ES-I3 (cell line): ENCODE data around the gene SCN4A.

Experiments
- H3K36me3 ChIP-seq: 2 replicates; pipeline ENCODE4 v1.6.1; 2013; ENCODE audit warnings: mild to moderate bottlenecking, low read length, control low read depth, moderate library complexity; ENCODE audit not compliant: insufficient read depth
- H3K4me1 ChIP-seq: 2 replicates; pipeline ENCODE4 v1.6.1; 2013; ENCODE audit warnings: mild to moderate bottlenecking, control low read depth, low read length; ENCODE audit not compliant: insufficient read depth
- H3K9ac ChIP-seq: 2 replicates; pipeline ENCODE4 v1.6.1; 2013; ENCODE audit warnings: low read depth, mild to moderate bottlenecking, low read length, moderate library complexity
- H3K9me3 ChIP-seq: 2 replicates; pipeline ENCODE4 v1.6.1; 2013; ENCODE audit warnings: mild to moderate bottlenecking, low read length, moderate library complexity; ENCODE audit not compliant: control insufficient read depth, insufficient read depth

SCN4A gene

DNA sequence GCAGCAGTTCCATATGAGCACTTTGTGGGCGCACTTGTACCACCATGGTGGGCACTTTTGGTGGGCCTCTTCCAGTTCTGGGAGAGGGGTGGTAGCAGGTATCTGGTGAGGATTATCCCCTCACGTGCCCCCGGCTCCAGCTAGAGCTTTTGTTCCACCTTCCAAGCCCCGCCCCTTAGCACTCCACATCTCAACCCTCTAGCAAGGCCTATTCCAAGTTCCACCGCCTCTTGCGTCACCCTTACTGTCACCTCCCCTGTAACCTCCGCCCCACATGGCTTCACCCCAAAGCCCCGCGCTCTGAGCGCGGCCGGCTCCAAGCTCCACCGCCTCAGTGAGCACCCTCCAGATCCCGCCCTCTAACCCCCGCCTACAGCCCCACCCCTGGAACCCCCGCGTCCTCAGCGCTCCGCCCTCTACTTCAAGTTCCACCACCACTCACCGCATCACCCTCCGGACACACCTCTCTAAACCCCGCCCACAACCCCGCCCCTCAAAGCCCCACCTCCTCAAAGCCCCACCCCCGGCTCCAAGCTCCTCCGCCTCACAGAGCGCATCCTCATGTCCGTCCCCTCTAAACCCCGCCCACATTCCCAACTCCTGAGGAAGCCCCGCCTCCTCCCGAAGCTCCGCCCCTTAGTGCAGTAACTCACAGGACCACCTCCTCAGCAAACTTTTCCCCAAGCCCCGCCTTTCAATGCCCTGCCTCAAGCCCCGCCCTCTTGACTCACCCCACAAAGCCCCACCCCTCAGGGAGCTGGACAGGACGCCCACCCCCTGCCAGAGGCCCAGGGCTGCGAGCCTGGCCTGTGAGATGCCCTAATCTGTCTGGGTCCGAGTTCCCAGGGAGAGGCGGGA, 11.1 kb downstream of the SCN4A start:
- no peaks in the 10 kb centered on the region for H3K9me3 ChIP-seq
- no peaks in the 10 kb centered on the region for H3K36me3 ChIP-seq
- peak overlapping the region; percentile 67 for H3K9ac ChIP-seq
- H3K4me1 ChIP-seq, result peaks cover 8% of the 10 kb centered on the region

DNA sequence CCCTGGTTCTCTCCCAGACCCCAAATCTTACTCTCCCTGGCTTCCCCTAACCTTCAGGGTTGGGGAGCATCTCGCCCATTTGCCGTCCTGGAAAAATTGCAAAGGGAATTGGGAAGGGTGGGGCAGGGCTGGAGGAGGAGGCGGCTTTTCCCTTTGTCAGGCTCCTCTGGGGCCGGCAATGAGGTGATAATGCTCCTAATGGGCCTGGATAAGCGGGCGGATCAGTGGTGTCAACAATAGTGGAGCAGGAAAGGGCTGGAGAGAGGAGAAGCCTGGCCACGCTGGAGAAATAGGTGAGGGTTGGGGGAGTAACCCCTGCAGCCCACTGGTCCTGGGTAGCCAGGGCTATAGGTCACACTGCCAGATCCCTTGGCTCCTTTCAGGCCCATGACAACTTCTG, 12.3 kb downstream of the SCN4A start:
- Histone ChIP-seq H3K4me1 (peaks cover 8% of the 10 kb centered on the region), H3K9me3 (no peaks in the 10 kb centered on the region), H3K36me3 (no peaks in the 10 kb centered on the region), H3K9ac (peak overlapping the region; percentile 33; the same call in 1 of the 2 replicates)

DNA sequence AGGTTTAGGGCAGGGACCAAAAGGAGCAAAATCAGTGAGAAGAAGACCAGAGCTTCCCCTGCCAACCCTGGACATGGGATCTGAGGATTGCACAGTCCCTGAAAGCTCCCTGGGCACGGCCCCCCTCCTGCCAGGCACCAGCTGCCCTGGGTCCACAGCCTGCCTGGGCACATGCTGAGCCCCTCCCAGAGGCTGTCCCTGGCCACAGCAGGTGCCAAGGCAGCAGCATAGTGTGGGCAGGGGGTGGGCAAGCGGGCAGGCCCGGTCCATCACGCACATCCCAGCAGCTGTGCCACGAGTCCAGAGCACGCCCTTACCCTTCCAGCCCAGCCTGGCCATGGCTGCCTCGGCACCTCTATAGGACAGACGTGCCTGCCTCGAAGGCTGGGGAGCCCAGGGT, 12.7 kb downstream of the SCN4A start:
- Histone ChIP-seq H3K36me3 (no peaks in the 10 kb centered on the region), H3K4me1 (peaks cover 8% of the 10 kb centered on the region), H3K9ac (no peak overlapping the region; the same call in 1 of the 2 replicates), H3K9me3 (no peaks in the 10 kb centered on the region)

DNA sequence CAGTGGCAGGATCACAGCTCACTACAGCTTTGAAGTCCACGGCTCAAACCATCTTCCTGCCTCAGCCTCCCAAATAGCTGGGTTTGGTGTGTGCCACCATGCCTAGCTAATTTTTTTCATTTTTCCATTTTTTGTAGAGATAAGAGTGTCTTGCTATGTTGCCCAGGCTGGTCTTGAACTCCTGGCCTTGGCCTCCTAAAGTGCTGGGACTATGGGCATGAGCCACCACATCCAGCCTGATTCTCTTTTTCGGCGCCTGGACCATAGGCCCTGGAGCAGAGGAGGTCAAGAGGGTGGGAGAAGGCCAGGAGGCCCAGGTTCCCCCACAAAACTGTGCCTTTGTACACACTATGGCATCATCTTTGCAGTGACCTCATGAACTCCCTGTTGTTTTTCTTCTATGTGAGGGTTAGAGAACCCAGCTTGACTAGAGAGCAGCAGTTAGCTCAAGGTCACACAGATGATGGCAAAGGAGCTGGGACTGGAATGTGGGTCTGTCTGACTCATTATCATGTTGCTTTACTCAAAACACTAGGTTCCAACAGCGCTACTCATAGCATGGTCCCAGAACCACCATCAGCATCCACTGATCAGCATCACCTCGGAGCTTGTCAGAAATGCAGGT, 16.3 kb downstream of the SCN4A start:
- Histone ChIP-seq H3K4me1 (peaks cover 13% of the 10 kb centered on the region; the same call in 1 of the 2 replicates), H3K9me3 (no peaks in the 10 kb centered on the region), H3K9ac (no peak overlapping the region), H3K36me3 (no peaks in the 10 kb centered on the region)

DNA sequence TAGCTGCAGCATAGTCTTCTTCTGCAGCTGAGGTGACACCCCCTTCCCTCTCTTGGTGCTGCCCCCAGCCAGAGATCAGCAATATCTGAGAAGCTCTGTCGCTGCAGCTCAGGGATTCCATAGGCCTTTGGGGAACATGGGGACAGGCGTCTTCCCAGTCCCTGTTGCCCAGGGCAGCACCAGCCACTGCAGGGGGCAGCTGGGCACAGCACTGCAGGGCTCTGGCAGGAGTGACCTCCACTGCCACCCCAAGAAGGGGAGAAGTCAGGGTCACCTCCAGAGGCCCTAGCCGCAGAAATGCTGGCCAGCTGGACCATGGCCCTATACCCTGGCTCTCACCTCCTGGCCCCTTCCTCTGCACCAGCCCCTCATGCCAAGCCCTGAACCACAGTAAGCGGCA, 16.9 kb downstream of the SCN4A start:
- Histone ChIP-seq H3K36me3 (no peaks in the 10 kb centered on the region), H3K9ac (no peak overlapping the region), H3K4me1 (peaks cover 14% of the 10 kb centered on the region; the same call in 1 of the 2 replicates), H3K9me3 (no peaks in the 10 kb centered on the region)

DNA sequence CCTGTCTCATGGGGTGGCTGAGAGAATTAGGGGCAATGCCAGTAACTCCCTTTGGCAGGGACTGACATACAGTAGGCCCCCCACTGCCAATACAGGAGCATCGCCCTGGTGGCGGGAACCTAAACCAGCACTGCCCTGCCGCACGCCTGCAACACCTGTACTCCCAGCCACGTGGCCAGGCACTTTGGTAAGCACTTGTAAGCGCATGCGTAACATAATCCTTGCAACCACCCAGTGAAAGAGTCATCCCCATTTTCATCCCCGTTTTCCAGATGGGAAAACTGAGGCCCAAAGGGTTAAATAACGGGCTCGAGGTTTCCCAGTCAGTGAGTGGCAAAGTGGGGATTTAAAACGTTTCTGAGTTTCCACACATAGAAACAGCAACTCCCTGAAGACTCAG, 17.5 kb downstream of the SCN4A start:
- no peak overlapping the region for H3K9ac ChIP-seq
- no peaks in the 10 kb centered on the region for H3K9me3 ChIP-seq
- peaks cover 17% of the 10 kb centered on the region; the same call in 1 of the 2 replicates for H3K4me1 ChIP-seq
- H3K36me3 ChIP-seq, result no peaks in the 10 kb centered on the region

DNA sequence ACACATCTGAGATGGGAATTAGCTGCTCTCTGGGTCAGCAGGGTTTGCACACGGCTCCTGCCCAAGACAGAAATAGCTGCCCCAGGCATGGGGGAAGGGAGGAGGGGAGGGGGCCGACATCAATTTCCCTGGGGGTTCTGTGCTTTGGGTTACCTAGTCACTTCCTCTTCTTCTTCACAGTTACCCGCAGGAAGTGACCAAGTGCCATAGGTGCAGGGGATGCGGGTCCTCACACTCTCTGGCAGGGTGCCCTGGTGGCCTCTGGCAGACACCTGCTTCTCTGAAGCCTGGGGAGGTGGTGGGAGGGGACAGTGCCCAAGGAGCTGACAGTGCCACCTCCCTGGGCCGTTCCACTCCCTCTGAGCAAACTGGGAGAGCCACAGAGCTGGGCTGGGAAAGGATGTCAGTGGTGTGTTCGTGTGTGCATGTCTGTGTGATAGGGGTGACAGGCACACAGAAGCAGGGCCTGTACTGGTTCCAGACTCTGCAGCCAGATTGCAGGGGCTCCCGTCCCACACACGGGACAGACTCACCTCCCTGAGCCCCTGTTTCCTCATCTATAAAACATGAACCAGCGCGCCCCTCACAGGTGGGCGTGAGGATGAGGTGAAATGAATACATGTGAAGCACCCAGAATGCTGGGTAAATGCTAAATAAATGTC, 18.2 kb downstream of the SCN4A start:
- H3K4me1 ChIP-seq, result peaks cover 17% of the 10 kb centered on the region; the same call in 1 of the 2 replicates
- no peaks in the 10 kb centered on the region for H3K36me3 ChIP-seq
- no peak overlapping the region for H3K9ac ChIP-seq

DNA sequence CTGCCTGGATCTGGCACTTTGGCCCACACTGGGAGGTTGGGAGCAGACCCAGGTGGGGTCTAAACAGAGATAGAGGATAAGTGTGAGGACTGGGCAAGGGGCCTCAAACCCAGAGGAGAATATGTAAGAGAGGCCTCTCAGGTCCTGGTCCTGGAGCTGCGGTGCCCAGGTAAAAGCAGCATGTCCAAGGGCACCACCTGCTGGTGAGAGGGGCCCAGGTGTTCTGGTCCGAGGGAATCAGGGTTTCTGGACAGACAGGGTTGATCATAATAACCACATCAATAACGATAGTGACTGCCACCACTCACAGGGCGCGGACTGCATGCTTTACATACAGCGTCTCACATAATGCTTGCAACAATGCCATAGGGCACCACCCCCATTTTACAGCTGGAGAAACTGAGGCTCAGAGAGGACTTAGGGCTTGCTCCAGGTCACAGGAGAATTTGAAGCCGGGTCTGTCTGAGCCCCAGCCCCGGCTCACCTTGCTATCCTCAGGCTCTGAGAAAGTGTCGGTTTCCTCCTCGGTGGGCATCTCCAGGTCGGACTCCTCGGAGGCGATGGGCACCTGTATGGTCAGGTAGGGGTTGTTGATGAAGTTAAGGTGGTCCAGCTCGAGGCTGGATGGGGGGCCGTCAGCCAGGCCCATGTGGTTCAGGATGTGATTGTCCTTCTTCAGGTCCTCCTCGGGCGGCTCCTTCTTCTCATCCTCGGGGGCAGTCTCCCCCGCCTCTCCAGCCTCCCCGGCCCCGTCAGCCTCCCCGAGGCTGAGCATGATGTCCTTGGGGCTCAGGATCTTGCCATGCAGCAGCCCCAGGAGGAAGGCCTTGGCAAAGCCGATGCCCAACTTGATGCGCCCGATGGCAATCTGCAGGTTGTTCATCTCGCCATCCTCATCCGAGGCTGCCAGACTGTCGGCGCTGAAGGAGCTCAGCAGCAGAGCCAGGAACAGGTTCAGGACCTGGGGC, 21.5 kb downstream of the SCN4A start:
- Histone ChIP-seq H3K9ac (no peak overlapping the region), H3K9me3 (no peaks in the 10 kb centered on the region), H3K36me3 (no peaks in the 10 kb centered on the region), H3K4me1 (peaks cover 21% of the 10 kb centered on the region; the same call in 1 of the 2 replicates)

More for the DNA sequence above, 18.2 kb downstream of the SCN4A start:
- no peaks in the 10 kb centered on the region for H3K9me3 ChIP-seq

DNA sequence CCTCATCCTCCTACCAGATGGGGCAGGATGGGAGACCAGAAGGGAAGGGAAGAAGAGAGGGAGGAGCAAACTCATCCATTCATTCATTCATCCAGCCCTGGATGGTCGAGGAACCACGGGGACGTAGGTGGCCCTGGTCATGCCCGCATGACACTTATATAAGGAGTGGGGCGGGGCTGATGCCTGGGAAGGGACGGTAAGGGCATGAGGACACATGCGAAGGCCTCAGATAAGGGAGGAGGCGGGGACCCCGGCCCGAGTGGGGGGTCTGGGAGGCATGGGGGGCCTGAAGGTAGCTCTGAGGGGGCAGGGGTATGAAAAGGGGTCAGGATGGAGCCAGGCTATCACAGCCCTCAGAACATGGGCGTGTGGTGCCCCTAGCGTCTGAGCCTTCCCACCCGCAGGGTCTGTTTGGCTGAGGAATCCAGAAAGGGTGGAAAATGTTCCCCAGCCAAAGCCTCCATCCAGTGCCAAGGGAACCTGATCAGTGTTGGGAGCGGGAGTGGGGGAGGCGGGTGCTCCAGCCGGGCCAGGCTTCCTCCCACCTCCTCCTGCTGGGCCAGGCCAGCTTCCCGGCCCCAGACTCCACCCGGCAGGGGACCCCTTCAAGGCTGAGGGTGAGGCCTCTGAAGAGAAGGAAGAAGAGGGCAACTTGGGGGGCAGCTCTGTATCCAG, 23.0 kb downstream of the SCN4A start:
- Histone ChIP-seq H3K4me1 (peaks cover 18% of the 10 kb centered on the region; the same call in 1 of the 2 replicates), H3K9ac (no peak overlapping the region), H3K36me3 (no peaks in the 10 kb centered on the region), H3K9me3 (no peaks in the 10 kb centered on the region)

DNA sequence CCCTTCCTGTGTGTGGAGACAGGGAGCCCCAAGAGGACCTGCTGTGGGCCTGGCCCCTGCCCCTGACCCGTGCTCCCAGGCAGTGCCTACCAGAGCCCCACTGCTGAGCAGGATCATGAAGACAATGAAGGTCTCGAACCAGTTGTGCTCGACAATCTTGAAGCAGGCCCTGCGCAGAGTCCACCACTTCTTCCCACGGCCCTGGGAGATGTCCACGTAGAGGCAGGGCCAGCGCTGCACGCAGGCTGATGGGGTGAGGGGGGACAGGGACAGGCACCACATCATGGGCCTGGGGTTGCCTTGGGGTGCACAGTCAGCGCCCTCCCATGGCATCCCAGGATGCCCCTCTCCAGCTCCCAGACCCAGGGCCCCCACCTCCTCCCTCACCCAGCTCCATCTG, 24.2 kb downstream of the SCN4A start:
- no peaks in the 10 kb centered on the region for H3K9me3 ChIP-seq
- no peak overlapping the region for H3K9ac ChIP-seq
- peaks cover 8% of the 10 kb centered on the region; the same call in 1 of the 2 replicates for H3K4me1 ChIP-seq
- no peaks in the 10 kb centered on the region for H3K36me3 ChIP-seq

DNA sequence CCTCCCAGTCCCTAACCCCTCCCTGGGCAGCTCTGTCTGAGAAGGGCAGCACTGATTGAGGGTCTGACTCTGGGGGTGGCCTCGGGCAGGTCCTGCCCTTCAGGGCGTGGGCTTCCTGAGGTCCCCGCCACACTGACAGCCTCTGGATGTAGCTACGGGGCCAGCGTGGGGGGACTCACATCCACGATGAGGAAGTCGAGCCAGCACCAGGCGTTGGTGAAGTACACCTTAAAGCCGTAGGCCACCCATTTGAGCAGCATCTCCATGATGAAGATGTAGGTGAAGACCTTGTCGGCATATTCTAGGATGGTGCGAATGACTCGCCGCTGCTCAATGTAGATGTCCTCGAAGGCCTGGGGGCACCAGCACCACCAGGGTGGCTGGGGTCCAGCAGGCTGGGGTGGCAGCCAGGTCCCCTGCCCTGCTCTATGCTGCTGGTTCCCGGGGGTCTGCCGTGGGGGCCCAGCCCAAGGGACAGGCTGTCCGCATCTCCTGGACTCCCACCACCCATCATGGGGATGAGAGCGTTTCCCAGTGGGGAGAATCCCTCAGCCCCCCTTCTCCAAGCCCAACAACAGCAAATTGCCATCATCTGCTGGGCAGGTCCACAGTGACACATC, 24.9 kb downstream of the SCN4A start:
- Histone ChIP-seq H3K4me1 (peaks cover 8% of the 10 kb centered on the region; the same call in 1 of the 2 replicates), H3K36me3 (no peaks in the 10 kb centered on the region), H3K9me3 (no peaks in the 10 kb centered on the region), H3K9ac (no peak overlapping the region)

DNA sequence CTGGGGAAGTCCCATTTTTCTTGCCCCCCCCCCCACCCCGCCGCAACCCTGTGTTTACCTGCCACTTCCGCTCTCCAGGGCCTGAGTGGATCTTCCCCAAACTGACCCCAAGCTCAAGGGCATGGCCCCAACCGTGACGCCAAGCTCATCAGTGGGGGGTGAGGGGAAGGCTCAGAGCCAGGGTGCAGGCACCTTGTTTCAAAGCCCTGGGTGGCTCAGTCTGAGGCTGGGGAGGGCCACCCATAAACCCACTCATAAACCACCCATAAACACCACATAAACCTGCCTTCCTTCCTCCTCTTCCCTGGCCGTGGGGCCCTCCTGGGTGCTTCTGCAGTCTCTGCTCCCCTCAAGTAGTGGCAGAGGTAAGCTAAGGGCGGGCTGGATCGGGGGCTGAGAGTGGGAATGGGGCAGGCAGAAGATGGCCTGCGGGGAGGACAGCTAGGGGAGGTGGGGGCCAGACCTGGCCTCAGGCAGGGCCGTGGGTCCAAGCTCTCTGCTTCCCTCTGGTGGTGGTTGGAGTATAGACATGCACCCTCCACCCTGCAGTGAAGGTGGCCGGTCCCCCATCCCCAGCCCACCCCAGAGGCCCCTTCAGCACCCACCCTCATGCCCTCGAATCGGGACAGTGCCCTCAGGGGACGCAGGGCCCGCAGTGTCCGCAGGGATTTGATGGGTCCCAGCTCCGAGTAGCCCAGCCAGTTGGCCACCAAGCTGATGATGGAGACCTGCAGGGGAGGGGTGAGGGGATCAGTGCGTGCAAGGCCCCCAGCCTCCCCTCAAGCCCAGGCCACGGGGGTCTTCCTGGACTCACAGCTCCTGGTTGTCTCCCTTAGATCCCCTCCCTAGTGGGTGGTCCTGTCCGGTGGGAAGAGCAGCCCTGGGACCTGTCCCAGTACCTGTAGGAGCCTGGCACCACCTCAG, 26.0 kb downstream of the SCN4A start:
- Histone ChIP-seq H3K9ac (no peak overlapping the region), H3K9me3 (no peaks in the 10 kb centered on the region), H3K4me1 (peaks cover 8% of the 10 kb centered on the region; the same call in 1 of the 2 replicates), H3K36me3 (no peaks in the 10 kb centered on the region)
